ENCODE results near the gene RNASE2. TPM values are rescaled to one million over a fixed set of nuclear protein-coding genes. Genes with fewer than 3 reads are reported as not detected.
"Not testable (repeated sequence)": the region's sequence is repeated elsewhere in the genome, so short reads cannot be mapped to it uniquely, and the experiment has no call there.

RNASE2 gene
- total RNA-seq, 1 donor: 11.6 TPM

DNA sequence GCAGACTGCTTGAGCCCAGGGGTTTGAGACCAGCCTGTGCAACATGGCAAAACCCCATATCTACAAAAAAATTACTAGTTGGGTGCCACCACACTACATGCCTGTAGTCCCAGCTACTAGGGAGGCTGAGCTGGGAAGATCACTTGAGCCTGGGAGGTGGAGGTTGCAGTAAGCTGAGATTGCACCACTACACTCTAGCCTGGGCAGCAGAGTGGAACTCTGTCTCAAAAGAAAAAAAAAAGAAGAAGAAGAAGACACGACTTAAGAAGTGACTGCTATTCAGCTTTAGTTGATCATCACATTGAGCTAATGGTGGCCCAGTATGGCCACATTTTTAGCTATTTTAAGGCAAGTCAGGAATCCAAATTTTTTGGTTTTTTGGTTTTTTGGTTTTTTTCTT is 25.6 kb downstream of the RNASE2 start:
- no peak for DNase-seq (ENCODE audit: low read depth in 2 of 3, low spot score in 2 of 3)

DNA sequence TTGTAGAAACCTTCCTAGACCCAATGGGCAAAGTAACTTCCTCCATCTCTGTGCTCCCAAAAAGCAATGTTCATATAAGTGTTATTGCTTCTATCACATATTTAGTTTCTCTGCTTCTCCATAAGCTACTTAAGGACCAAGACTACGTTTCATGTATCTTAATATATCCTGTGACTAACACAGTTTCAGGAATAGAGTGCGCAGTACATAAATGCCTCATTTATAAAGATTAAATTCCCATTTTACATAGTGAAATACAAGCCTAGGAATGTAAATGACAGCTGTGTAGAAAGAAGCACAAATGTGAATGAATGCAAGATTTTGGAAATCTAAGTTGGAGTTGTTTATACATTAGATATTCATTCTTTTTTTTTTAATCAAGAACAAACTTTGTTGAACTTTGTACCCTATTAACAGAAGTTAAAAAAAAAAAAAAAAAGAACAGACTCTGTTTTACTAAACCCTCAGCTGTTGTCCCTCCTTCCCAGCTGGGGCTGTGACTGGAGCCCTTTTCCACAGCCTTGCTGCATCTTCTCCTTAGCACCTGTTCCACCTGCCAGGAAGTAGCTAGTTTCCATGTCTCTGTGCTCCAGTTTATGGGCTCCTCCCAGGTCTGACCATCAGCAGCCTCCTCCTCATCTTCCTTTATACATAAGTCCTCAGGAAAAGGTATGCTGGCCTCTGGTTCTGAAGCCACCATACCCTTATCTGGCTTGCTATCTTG is 27.5 kb downstream of the RNASE2 start:
- DNase-seq (ENCODE audit: low read depth in 2 of 3, low spot score in 2 of 3): no peak

DNA sequence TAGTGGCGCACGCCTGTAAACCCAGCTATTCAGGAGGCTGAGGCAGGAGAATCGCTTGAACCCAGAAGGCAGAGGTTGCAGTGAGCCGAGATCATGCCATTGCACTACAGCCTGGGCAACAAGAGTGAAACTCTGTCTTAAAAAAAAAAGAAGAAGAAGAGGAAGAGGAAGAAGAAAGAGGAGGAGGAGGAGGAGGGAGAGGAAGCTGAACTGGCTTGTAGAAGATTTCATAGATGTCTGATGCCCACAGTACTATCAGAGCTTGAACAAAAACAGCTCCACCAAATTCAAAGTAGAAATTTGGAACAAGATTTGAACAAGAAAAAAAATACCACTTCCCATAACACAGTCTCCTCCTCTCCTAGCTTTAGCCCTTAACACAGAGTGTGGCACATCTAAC is 30.4 kb downstream of the RNASE2 start:
- not testable (repeated sequence) for DNase-seq (ENCODE audit: low read depth in 2 of 3, low spot score in 2 of 3)

DNA sequence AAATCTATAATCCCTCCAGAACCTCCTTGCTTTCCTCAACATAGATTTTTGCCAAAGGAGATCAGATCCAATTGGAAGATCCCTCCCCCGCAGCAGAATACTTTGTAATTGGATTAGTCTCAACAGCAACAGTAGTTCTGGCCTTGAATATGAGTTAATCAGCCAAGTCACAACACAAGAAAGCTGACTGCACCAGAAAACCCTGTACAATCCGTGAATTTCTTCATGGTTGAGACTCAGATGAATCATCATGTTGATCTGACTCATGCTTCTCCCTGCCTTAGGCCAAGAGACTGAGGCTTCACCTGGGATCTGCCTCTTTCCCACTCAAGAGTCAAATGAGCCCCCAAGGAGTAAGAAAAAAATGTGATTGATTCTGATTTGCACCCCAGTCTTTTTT is 31.5 kb downstream of the RNASE2 start:
- no peak for DNase-seq (ENCODE audit: low read depth in 2 of 3, low spot score in 2 of 3)

DNA sequence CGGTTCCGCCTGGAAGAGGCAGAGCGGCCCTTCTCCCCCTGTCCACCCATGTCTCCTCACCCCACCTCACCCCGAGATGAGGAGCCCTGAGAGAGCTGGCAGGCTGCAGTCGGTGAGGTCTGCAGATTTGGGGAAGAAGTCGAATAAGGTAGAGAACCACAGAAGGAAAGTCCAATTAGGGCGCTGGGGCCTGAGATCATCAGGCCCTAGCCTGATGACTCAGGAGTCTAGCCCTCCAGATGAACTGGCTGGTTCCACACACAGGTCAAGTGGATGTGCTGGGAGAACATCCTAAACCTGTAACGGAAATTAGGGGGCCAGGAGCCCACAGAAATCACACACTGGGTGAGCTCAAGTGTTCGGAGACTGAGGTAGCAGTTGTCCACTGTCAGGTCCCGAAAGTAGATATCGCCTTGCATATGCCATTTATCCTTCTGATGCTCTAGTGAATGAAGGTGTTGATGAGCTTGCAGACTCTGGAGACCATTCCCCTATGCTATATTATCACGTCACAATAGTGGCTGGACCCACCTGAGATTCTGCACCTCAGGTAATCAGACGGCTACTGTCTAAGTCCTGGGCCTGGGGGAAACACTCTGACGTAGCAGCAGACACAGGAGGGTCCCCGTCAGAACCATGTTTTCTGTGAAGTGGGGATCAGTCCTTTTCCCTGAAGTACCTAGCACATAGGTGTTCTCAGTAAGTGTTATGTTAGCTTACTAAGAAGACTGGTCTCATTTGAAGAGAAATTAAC is 33.6 kb downstream of the RNASE2 start:
- DNase-seq (ENCODE audit: low read depth in 2 of 3, low spot score in 2 of 3): peak in 1 of 3 donors; percentile 21

DNA sequence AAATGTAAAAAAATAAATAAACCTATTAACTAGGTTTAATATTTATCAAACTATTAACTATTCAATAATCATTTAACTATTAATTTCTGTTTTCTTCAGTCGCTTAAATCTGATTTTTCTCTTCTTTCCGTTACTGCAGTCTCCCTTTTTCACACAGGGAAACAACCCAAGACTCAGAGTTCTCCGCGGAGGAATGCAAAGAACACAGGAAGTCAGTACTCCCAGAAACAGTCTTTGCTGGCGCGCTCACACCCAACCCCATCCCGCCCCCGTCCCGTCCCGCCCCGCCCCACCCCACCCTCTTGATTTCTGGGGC is 34.1 kb downstream of the RNASE2 start:
- no peak for DNase-seq (ENCODE audit: low read depth in 2 of 3, low spot score in 2 of 3)

DNA sequence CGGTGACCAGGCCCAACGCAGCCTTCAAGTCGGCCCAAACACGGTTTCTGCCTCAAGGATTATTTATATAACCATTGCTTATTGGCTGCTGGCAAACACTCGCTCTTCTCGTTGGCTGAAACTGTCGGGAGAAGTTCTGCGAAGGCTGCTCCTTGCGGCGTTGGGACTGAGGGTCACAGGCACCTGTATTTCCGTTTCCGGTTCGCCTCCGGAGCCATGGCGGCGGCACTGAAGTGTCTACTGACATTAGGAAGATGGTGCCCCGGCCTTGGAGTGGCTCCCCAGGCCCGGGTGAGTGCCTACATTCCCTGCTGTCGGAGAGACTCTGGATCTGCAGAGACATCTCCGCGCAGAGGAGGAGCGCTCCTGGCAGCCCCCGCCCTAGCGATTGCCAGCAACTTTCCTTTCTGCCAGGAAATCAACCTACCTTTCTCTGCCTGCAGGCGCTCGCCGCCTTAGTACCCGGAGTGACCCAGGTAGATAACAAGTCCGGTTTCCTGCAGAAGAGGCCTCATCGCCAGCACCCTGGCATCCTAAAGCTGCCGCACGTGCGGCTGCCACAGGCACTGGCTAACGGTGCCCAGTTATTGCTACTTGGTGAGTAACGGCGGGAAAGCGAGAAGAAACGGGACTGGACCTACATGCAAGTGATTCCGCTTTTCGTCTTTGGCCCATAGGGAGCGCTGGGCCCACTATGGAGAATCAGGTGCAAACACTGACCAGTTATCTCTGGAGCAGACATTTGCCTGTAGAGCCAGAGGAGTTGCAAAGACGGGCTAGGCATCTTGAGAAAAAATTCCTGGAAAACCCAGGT is 34.7 kb downstream of the RNASE2 start, which contains the start of gene METTL17:
Gene METTL17 (plus strand): TSS at position 194 of the 814 bp plus-strand sequence. CDS start 23 bp downstream, at position 217.
- peak; percentile 62 to 95 (median 92) for DNase-seq (ENCODE audit: low read depth in 2 of 3, low spot score in 2 of 3)

DNA sequence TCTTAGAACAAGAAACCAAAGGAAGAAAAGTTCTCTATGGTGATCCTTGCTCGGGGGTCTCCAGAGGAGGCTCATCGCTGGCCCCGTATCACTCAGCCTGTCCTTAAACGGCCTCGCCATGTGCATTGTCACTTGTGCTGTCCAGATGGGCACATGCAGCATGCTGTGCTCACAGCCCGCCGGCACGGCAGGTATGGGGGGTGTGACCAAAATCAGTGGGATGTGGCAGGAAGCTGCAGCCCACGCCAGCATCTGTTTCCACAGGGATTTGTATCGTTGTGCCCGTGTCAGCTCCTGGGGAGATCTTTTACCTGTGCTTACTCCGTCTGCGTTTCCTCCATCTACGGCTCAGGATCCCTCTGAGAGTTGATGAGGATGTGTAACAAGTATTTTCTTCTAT is 41.2 kb downstream of the RNASE2 start:
- no peak for DNase-seq (ENCODE audit: low read depth in 2 of 3, low spot score in 2 of 3)

DNA sequence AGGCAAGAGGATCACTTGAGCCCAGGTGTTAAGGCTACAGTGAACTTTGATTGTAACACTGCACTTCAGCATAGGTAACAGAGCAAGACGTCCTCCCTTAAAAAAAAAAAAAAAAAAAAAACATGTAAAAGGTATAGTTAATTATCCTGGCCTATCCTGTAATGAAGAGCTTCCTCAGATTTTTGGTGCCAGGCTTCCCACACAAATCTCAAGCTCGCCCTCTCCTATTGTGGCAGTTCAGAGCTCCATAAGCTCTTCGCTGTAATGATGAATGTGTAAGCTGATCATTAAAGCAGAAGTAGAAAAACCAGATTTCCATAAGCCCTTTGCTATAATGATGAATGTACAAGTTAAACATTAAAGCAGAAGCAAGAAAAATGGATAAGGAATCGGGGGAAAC is 41.8 kb downstream of the RNASE2 start:
- no peak for DNase-seq (ENCODE audit: low read depth in 2 of 3, low spot score in 2 of 3)

DNA sequence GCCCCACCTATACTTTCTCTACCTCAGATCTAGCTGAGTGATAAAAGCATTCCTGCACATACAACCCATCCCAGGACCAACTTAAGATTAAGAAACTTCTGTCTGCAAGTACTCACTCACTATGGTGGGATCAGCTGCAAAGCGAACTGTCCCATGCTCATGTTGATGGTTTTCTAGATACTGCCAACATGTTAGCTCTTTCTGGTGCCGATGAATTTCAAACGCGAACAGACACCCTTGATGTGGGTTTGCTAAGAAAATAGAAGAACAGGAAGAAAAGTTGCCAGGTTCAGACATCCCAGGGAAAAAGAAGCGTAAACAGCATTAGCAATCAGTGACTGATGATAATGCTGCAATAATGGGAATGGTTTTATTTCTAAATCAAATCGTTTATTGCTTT is 42.3 kb downstream of the RNASE2 start:
- no peak for DNase-seq (ENCODE audit: low read depth in 2 of 3, low spot score in 2 of 3)

DNA sequence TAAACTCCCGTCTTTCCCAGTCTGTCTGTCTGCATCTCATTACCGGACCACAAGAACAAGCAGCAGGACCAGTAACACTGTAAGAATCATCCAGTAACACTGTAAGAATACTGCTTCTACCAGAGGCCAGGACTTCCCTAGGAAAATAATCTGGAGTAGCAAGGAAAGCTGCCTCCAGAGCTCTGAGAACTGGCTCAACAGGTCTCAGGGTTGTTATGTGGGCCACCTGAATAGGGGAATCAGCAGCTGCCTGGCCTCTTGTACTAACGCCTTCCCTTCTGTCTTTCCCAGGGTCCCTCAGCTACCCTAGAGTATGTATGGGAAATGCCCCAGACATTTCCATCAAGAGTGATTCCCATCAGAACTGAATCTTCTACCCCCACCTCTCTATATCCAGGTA is 42.9 kb downstream of the RNASE2 start:
- DNase-seq (ENCODE audit: low read depth in 2 of 3, low spot score in 2 of 3): no peak

DNA sequence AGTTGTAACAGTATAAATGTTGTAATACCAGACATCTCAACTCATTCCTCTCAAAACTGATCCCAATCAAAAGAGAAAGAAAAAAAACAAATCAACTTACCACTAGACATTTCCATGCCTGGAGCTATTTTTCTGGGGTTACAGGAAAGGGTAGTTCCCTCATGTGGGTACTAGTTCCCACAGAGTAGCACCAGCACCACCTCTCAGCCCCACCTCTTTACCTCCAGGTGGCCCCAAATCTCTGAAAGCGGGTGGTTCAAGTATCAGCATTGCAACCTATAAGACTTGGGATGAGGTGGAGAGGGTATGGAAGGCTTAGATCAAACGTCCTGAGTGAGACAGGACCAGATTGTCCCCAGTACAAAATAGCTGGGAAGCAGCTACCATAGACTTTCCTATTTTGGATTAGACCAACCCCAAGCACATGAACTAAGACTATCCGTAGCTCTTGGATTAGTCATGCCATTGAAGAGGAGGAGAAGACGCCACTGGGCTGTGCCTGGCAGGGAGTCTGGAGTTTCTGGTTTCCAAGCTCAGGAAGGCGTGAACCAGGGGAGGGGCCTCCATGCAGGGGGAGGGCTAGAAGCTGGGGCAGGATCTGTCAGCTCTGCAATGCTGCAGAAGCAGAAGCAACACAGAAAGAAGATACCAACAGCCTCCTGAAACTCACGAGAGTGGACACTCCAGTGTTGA is 43.5 kb downstream of the RNASE2 start, which contains the start of gene SLC39A2:
Gene SLC39A2 (plus strand): TSS at position 620 of the 693 bp plus-strand sequence. CDS start 154 bp downstream, outside the sequence.
- DNase-seq (ENCODE audit: low read depth in 2 of 3, low spot score in 2 of 3): no peak

DNA sequence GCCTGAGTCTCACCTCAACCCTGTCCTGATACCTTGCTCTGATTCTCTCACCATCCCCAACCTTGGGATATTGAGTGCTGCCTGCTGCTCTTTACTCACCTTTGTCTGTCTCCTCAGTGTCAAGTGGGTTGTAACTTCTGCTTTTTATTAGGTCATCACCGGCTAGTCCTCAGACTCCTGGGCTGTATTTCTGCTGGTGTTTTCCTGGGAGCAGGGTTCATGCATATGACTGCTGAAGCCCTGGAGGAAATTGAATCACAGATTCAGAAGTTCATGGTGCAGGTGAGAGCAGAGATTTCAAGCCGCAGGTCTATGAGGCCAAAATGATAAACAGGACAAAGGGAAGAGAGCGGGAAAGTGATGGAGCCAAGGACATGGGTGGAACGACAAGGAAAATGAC is 44.3 kb downstream of the RNASE2 start:
- no peak for DNase-seq (ENCODE audit: low read depth in 2 of 3, low spot score in 2 of 3)

DNA sequence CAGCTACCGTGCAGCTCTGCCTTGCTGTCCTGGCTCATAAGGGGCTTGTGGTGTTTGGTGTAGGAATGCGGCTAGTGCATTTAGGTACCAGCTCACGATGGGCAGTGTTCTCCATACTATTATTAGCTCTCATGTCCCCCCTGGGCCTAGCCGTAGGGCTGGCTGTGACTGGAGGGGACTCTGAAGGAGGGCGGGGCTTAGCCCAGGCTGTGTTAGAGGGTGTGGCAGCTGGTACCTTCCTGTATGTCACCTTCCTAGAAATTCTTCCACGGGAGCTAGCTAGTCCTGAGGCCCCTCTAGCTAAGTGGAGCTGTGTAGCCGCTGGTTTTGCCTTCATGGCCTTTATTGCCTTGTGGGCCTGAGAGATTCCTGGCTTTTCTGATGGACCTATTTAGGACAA is 45.9 kb downstream of the RNASE2 start:
- DNase-seq (ENCODE audit: low read depth in 2 of 3, low spot score in 2 of 3): no peak

DNA sequence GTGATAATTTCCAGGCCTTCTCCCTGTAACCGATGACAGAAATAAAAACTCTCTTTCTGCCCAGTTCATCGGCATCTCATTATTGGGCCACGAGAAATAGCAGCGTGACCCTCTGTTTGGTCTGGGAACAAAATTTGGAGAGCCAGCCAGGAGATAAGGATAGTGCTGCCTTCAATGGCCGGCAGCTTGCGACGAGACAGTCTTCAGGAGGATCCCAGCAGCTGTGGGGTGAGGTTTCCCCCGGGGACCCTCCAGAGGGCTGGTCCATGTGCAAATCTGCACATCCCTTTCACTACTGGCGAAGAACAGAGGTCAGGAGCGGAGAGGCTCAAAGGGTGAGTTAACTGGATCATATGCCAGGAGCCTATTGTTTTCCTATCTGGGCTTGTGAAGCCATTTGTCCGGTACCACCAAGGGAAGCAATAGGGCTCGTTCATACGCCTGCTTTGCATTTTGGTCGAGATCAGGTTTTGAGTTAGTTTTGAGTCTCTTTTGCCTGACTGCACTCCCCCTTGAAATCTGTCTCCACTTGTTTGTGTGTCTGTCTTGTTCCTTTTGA is 48.6 kb downstream of the RNASE2 start:
- no peak for DNase-seq (ENCODE audit: low read depth in 2 of 3, low spot score in 2 of 3)

Small RNA genes within 50 kb of the gene (small RNA-seq; reads per million reads assigned to genes)
- not detected for gene RN7SL189P

Other genes with a start within 250 kb of the RNASE2 start
- not detected for gene EDDM3A, start 209.6 kb upstream of the RNASE2 start, total RNA-seq
- not detected for gene EDDM3B, start 187.1 kb upstream of the RNASE2 start, total RNA-seq
- gene RNASE6, start 174.2 kb upstream of the RNASE2 start, total RNA-seq: 3.8 TPM
- gene RNASE1, start 152.6 kb upstream of the RNASE2 start, total RNA-seq: 1.3 TPM
- gene RNASE3, start 64.1 kb upstream of the RNASE2 start, total RNA-seq: 3.0 TPM
- gene METTL17, start 34.5 kb downstream of the RNASE2 start, total RNA-seq: 58.4 TPM
- not detected for gene SLC39A2, start 43.8 kb downstream of the RNASE2 start, total RNA-seq
- 21.8 TPM for gene NDRG2, start 69.6 kb downstream of the RNASE2 start, total RNA-seq
- gene TPPP2, start 74.7 kb downstream of the RNASE2 start, total RNA-seq: not detected
- gene RNASE13, start 79.3 kb downstream of the RNASE2 start, total RNA-seq: not detected
- gene RNASE7, start 86.9 kb downstream of the RNASE2 start, total RNA-seq: not detected
- not detected for gene RNASE8, start 102.3 kb downstream of the RNASE2 start, total RNA-seq
- gene ARHGEF40, start 114.8 kb downstream of the RNASE2 start, total RNA-seq: 35.5 TPM
- 31.2 TPM for gene ZNF219, start 143.2 kb downstream of the RNASE2 start, total RNA-seq
- gene TMEM253, start 145.6 kb downstream of the RNASE2 start, total RNA-seq: not detected
- under 0.01 TPM for gene OR5AU1, start 200.6 kb downstream of the RNASE2 start, total RNA-seq

Measured in hematopoietic multipotent progenitor cell (in vitro differentiated cells).